ENCODE data around the gene KCTD17.

KCTD17 gene

DNA sequence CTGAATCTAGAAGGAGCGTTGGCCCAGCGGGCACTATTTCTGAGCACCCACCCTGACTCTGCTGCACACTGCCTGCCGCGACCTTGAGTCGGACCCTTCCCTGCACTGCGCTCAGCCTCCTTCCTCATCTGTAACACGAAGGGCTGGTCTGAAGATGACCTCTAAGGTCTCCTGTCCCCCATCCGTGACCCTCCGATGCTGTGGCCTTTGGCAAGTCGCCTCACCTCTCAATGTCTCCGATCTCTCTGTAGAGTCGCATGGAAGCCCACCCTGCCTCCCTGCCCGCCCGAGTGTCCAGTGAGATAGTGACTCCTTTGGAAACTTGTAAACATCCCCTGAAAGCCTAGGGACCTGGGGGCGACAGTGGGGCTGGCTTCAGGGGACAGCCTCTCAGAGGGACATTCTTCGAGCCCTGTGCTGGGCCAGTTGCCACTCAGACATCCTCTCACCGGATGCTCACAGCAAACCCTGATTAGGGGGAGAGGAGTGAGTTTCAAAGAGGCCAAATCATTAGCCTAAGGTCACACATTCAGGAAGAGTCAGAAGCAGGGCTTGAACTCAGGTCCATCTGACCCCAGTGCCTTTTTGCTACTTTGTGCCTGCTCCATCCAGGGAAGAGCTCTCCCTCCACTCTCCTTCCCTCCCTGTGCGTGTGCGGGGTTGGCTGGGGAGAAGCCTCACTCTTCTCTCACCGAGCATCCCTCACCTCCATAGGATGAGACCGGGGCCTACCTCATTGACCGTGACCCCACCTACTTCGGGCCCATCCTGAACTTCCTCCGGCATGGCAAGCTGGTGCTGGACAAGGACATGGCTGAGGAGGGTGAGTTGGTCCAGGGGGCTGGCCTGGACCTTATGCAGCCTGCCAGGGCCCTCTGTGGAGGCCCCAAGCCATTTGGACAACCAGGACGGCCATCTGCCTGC is 1.1 kb downstream of the KCTD17 start:
- intact Hi-C loops (cut with DNase I; ENCODE audit: low total_unique reads): no loop called here
- TF ChIP-seq, protein P1, sequence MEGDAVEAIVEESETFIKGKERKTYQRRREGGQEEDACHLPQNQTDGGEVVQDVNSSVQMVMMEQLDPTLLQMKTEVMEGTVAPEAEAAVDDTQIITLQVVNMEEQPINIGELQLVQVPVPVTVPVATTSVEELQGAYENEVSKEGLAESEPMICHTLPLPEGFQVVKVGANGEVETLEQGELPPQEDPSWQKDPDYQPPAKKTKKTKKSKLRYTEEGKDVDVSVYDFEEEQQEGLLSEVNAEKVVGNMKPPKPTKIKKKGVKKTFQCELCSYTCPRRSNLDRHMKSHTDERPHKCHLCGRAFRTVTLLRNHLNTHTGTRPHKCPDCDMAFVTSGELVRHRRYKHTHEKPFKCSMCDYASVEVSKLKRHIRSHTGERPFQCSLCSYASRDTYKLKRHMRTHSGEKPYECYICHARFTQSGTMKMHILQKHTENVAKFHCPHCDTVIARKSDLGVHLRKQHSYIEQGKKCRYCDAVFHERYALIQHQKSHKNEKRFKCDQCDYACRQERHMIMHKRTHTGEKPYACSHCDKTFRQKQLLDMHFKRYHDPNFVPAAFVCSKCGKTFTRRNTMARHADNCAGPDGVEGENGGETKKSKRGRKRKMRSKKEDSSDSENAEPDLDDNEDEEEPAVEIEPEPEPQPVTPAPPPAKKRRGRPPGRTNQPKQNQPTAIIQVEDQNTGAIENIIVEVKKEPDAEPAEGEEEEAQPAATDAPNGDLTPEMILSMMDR (IDR thresholded peaks at IDR 0.05): no peak
- DNase-seq: no peak

DNA sequence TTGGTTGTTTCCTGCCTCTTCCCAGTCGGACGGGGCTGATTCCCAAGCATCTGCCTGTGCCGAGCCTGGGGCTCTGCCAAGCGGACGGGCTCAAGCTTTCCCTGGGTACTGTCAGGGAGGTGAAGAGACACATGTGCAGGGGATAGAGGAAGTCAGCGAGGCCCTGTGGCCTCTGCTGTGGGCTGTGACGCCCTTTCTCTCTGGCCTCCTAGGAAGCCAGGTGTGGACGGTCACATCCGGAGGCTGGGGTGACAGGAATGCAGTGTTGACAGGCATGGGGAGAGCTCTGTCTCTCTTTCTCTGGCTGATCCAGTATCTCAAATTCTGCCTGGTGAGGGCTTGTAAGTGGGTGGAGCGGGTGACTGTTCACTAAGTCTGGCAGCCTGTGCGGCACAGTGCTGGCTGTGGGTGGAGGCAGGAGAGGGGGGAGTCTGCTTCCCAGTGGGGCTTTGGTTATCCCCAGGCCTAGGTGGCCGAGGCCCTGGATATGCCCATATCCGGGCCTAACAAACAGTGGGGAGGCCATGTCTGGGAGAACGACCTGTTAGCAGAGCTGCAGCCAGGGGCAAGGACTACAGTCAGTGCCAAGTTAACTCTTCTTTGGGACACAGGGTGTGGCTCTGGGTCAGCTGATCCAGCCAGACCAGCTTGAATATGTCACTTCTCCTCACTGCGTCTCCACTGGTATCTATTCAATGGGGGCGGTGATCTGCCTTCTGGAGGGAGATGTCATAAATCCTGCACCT is 1.9 kb downstream of the KCTD17 start:
- DNase-seq: no peak
- H3K36me3 ChIP-seq: peaks cover 9 to 50% (median 38%) of the 10 kb centered on the region in 3 donors
- peaks cover 0 to 23% (median 13%) of the 10 kb centered on the region in 4 donors for H3K4me1 ChIP-seq
- H3K9me3 ChIP-seq: no peaks in the 10 kb centered on the region
- intact Hi-C loops (cut with DNase I; ENCODE audit: low total_unique reads): no loop called here
- no peak overlapping the region for H3K27ac ChIP-seq
- no peaks in the 10 kb centered on the region for H3K27me3 ChIP-seq
- TF ChIP-seq, protein P1 (IDR thresholded peaks at IDR 0.05): no peak
- H3K4me3 ChIP-seq: no peak overlapping the region

More for the DNA sequence above, 1.1 kb downstream of the KCTD17 start:
- peak overlapping the region; percentile 65 to 93 for H3K4me3 ChIP-seq
- peaks cover 7 to 42% (median 29%) of the 10 kb centered on the region in 3 donors for H3K36me3 ChIP-seq
- H3K4me1 ChIP-seq: peaks cover 0 to 23% (median 13%) of the 10 kb centered on the region in 4 donors
- H3K27me3 ChIP-seq: no peaks in the 10 kb centered on the region
- H3K27ac ChIP-seq: peak overlapping the region in 1 of 2 donors; percentile 24
- H3K9me3 ChIP-seq: no peaks in the 10 kb centered on the region

DNA sequence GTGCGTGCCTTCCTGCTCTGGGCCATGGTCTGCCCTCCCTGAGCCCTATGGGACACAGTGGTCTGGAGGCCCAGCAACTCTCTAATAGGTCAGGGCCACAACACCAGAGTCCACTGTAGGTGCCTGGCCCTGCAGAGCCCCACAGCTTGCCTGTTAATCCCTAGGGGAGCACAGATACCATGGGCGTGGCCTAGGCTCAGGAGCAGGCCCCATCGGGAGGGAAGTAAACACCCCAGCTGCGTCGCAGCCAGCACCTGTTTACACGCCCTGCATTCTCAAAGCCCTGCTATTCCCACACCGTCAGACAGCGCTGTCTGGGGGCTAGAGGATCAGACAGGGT is 2.5 kb downstream of the KCTD17 start:
- TF ChIP-seq, protein P1 (IDR thresholded peaks at IDR 0.05): no peak
- intact Hi-C loops (cut with DNase I; ENCODE audit: low total_unique reads): no loop called here
- Histone ChIP-seq H3K36me3 (peaks cover 9 to 55% (median 42%) of the 10 kb centered on the region in 3 donors), H3K4me1 (peaks cover 0 to 23% (median 13%) of the 10 kb centered on the region in 4 donors), H3K9me3 (no peaks in the 10 kb centered on the region), H3K27me3 (no peaks in the 10 kb centered on the region), H3K27ac (no peak overlapping the region), H3K4me3 (no peak overlapping the region)
- no peak for DNase-seq

DNA sequence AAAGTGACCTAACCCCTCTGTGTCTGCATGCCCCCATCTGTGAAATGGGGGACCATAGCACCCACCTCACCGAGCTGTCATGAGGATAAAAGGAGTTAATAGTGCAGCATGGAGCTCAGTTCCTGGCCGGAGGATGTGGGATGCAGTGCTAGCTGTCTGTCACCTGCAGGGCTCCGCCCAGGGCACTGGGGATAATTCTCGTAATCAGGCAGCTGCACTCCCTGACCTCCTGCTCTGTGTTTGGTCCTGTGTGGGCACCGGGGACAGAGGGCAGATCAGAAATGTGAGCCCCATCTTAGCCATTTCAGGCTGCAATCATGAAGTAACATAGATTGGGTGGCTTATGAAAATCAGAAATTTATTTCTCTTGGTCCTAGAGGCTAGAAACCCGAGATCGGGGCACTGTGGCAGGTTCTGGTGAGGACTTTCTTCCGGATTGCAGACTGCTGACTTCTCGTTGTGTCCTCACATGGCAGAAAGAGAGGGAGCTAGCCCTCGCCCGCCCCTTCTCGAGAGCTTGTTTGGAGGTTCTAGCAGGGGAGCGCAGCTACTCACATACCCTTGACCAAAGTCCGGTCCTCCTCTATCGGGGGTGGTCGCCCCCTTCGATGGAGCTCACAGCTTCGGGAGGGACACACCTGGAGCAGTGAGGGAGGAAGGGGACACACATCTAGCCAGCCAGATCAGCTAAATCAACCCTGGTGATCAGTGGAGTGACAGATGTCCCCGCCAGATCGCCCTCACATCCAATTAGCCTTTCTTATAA is 3.2 kb downstream of the KCTD17 start:
- intact Hi-C loops (cut with DNase I; ENCODE audit: low total_unique reads): no loop called here
- no peaks in the 10 kb centered on the region for H3K27me3 ChIP-seq
- no peak overlapping the region for H3K27ac ChIP-seq
- no peak for DNase-seq
- H3K9me3 ChIP-seq: no peaks in the 10 kb centered on the region
- TF ChIP-seq, protein P1 (IDR thresholded peaks at IDR 0.05): no peak
- H3K4me1 ChIP-seq: peaks cover 0 to 23% (median 13%) of the 10 kb centered on the region in 4 donors
- no peak overlapping the region for H3K4me3 ChIP-seq
- peaks cover 9 to 63% (median 49%) of the 10 kb centered on the region in 3 donors for H3K36me3 ChIP-seq

DNA sequence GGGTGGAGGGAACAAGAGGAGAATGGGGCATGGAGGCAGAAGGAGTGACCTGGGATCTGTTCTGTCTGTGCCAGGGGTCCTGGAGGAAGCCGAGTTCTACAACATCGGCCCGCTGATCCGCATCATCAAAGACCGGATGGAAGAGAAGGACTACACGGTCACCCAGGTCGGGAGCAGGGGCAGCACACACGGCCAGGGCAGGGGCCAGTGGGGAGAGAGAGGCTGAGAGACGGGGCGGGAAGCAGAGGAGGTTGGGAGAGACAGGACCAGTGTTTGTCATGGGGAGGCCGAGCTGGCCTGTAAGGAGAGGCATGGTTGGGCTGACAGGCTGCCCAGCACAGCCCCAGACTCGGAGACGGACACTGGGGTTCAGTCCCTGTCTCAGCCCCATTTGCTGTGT is 4.7 kb downstream of the KCTD17 start:
- no peak overlapping the region for H3K4me3 ChIP-seq
- TF ChIP-seq, protein P1 (IDR thresholded peaks at IDR 0.05): no peak
- no peak overlapping the region for H3K27ac ChIP-seq
- H3K36me3 ChIP-seq: peaks cover 15 to 77% (median 64%) of the 10 kb centered on the region in 3 donors
- no peaks in the 10 kb centered on the region for H3K9me3 ChIP-seq
- no peak for DNase-seq
- H3K27me3 ChIP-seq: no peaks in the 10 kb centered on the region
- peaks cover 0 to 17% (median 11%) of the 10 kb centered on the region in 4 donors for H3K4me1 ChIP-seq
- intact Hi-C loops (cut with DNase I; ENCODE audit: low total_unique reads): no loop called here
